ENCODE measurements around the gene IFNAR1. TPM values are rescaled to one million over a fixed set of nuclear protein-coding genes. Genes with fewer than 3 reads are reported as not detected.

Gene IFNAR1
- total RNA-seq, 1 donor from 2014 or later = 18.9 TPM

GRCh38 chr21:33383056-33383888, 58.5 kb downstream of the IFNAR1 start:
- H3K9me3 Mint-ChIP-seq = no peaks in the 10 kb centered on the region
- no peaks in the 10 kb centered on the region for H3K36me3 Mint-ChIP-seq (ENCODE audit: low read depth)
- no peak overlapping the region for H3K4me3 Mint-ChIP-seq
- no peak for DNase-seq (ENCODE audit: low read depth, low spot score)
- H3K27ac Mint-ChIP-seq (ENCODE audit: unreplicated experiment) = peak overlapping the region; percentile 23
- H3K27me3 Mint-ChIP-seq (ENCODE audit: low read depth) = no peaks in the 10 kb centered on the region
- TF ChIP-seq CTCF (conservative IDR thresholded peaks at IDR 0.05) = no peak
- H3K4me1 Mint-ChIP-seq = peaks cover 15% of the 10 kb centered on the region

GRCh38 chr21:33384841-33385331, 60.1 kb downstream of the IFNAR1 start:
- Mint-ChIP-seq H3K4me1 (peaks cover 15% of the 10 kb centered on the region), H3K27ac (ENCODE audit: unreplicated experiment) (no peak overlapping the region), H3K9me3 (no peaks in the 10 kb centered on the region), H3K4me3 (no peak overlapping the region), H3K27me3 (ENCODE audit: low read depth) (no peaks in the 10 kb centered on the region), H3K36me3 (ENCODE audit: low read depth) (no peaks in the 10 kb centered on the region)
- TF ChIP-seq CTCF (conservative IDR thresholded peaks at IDR 0.05) = no peak
- no peak for DNase-seq (ENCODE audit: low read depth, low spot score)

GRCh38 chr21:33386222-33386784, 61.5 kb downstream of the IFNAR1 start:
- Mint-ChIP-seq H3K9me3 (no peaks in the 10 kb centered on the region), H3K27ac (ENCODE audit: unreplicated experiment) (no peak overlapping the region), H3K4me1 (peaks cover 7% of the 10 kb centered on the region), H3K36me3 (ENCODE audit: low read depth) (no peaks in the 10 kb centered on the region), H3K4me3 (no peak overlapping the region), H3K27me3 (ENCODE audit: low read depth) (no peaks in the 10 kb centered on the region)
- DNase-seq (ENCODE audit: low read depth, low spot score) = no peak
- peak; percentile 32 for TF ChIP-seq CTCF (conservative IDR thresholded peaks at IDR 0.05)

GRCh38 chr21:33387294-33387693, 62.5 kb downstream of the IFNAR1 start:
- H3K36me3 Mint-ChIP-seq (ENCODE audit: low read depth) = no peaks in the 10 kb centered on the region
- DNase-seq (ENCODE audit: low read depth, low spot score) = no peak
- no peak overlapping the region for H3K27ac Mint-ChIP-seq (ENCODE audit: unreplicated experiment)
- H3K4me1 Mint-ChIP-seq = peaks cover 7% of the 10 kb centered on the region
- H3K9me3 Mint-ChIP-seq = no peaks in the 10 kb centered on the region
- H3K27me3 Mint-ChIP-seq (ENCODE audit: low read depth) = no peaks in the 10 kb centered on the region
- no peak for TF ChIP-seq CTCF (conservative IDR thresholded peaks at IDR 0.05)
- H3K4me3 Mint-ChIP-seq = no peak overlapping the region

GRCh38 chr21:33388188-33388587, 63.4 kb downstream of the IFNAR1 start:
- no peaks in the 10 kb centered on the region for H3K36me3 Mint-ChIP-seq (ENCODE audit: low read depth)
- H3K27ac Mint-ChIP-seq (ENCODE audit: unreplicated experiment) = no peak overlapping the region
- DNase-seq (ENCODE audit: low read depth, low spot score) = no peak
- H3K4me1 Mint-ChIP-seq = peaks cover 2% of the 10 kb centered on the region
- no peaks in the 10 kb centered on the region for H3K9me3 Mint-ChIP-seq
- no peak for TF ChIP-seq CTCF (conservative IDR thresholded peaks at IDR 0.05)
- H3K27me3 Mint-ChIP-seq (ENCODE audit: low read depth) = no peaks in the 10 kb centered on the region
- H3K4me3 Mint-ChIP-seq = no peak overlapping the region
